Stimulated activated CD4-positive, alpha-beta T cell treated with anti-CD3 and anti-CD28 coated beads, Interleukin-15, amount 100 ng/mL, for 24 hours (primary cell): ENCODE results near the gene DLST.
A peak's percentile ranks its signal among the peaks of the same experiment; 100 is the strongest.

ENCODE experiments used
- DNase-seq: peaks from one replicate; pipeline ENCODE4 v3.0.0-alpha.2; 2020

The DLST gene

DNA sequence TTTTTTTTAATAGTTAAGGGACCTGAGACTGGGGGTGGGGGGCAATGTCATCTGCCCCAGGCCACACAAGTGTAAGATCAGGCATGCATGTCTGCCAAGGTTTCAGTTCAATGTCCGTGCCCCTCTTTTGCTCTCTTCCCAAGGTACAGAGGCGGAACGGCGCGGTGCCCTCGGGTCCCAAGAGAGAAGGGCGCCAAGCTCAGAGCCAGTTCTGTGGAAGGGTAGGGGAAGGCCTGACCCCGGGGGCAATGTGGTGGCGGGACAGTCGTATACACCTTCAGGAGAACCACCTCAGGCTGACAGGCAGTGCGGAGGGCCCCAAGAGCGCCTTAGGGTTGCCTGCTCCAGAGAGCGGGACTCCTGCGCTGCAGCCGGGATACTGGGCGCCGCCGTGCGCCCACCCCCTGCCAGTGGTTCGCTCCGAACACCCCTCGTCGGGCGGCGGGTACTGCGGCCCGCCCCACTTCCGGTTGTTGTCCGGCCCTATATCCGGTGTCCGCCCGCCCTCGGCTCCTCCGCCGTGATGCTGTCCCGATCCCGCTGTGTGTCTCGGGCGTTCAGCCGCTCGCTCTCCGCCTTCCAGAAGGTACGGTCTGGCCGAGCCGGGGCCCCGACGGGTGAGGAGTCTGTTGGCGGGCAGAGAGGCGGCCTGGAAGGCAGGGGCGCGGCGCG, at the start of gene DLST:
TSS of gene DLST (plus strand) at position 486 of the 672 bp plus-strand sequence. CDS start at position 524, 38 bp downstream.
- DNase-seq, result peak; percentile 92

DNA sequence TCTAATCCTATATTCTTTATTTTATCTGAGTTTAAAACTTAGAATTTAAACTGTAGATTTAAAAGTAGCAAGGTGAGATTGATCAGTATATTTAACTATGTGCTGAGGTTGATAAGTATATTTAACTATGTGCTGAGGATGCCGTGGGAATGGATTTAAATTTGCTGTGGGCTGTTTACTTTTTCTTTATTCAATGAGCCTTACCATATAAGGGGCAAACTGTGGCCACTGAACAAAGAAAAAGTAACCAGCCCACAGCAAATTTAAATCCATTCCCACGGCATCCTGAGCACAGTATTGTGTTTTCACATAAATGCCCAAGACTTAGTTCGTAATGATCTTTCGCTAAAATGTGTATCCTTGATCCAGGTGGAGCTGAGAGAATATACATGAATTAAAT, 48.9 kb upstream of the DLST start:
- no peak for DNase-seq

DNA sequence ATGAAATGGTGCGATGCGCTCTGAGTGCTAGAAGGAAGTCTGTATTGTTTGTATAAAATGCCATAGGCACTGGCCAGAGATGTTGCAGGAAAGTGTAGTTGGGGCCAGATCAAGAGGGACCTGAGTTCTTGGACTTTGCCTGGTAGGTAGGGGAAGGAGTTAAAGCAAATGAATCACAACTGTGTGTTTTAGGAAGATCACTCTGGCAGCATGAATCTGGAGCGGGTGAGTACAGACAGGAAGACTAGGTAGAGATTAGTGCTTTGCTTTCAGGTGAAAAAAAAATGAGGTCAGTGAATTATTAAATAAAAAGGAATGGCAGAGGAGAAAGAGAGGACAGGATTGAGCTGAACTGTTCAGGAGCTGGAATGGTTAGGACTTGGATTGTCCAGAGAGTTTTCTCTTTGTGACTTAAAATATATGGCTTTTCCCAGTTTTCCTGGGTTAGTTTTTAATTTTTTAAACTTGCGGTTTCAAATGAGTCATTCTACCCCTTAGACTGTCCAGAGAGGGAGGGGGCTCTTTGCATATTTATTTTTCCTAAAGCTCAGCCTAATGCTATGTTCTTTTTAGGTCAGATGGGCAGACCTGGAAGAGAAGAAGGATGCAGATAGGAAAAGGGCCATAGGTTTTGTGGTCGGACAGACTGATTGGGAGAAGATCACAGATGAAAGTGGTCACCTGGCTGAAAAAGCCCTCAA, 46.9 kb upstream of the DLST start:
- no peak for DNase-seq

DNA sequence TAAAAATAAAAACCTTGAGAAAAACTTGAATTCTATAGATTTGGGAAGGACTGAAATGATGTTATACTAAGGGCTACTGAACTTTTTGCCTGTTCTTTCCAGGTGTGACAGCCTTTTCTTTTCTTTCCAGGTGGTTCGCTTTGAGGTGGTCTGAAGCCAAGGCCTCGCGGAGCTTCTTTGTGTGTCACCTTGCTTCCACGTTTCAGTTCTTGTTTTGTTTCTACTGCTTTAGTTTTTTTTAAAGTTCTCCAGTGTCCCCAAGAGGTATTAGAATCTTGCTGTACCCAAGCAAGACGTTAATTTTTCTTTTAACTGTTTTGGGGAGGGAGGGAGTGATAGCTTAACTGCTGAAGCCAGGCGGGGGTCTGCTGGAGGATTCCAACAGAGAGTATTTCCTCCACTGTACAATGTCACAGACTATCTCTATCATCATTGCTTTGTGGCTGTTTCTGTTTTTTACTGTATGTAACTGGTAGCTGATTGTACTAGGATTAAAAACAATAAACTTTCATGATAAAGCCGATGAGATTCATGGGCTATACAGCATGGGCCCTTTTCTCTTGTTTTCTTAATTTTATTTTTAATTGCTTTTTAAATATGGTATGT, 46.0 kb upstream of the DLST start:
- no peak for DNase-seq

DNA sequence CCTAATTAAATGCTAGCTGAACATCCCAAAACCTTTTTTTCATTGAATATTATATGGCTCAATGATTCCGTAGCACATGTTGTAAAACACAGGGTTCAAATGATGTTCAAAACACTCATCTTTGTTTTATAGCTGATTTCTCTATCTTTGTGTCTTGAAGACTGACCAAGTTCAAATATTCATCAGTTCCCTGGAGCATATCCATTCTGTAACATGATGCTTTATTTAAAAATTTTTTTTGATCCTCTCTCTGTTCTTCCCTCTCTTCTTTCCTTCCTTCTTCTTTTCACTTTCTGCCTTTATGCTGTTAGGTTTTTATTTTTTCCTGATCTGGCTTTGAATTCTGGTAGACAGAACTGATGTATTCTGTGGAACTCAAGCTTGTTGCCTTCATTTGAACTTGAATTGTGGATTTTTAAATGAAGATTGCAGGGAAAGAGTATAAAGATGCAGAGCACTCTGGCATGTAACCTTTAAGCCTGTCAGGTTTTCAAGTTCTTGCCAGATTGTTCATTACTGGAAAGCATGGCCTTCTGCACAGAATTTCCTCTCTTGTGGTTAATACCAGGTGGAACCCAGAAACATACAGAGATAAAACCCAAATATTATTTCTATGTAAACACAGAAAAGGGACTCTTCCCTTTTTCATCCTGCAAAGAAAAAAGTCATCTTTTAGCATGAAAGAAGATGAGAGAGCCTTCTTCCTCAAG, 45.3 kb upstream of the DLST start:
- no peak for DNase-seq

DNA sequence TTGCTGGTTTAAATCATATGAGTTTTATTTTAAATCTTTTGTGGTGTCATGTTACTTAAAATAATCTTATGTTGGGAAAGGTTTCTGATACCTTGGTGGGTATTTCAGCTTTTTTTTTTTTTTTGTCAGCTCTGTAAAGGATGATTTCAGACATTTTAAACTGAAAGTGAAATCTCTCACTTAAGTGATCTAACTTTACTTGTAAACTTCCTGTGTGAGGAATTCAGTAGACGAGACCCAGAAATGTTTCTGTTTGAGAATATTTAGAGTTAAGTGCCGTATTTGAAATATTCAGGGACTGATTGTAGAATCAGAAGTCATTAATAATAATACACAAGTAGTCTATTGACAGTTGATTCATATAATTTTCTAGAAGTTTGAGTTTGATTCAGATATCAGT, 43.5 kb upstream of the DLST start:
- no peak for DNase-seq

DNA sequence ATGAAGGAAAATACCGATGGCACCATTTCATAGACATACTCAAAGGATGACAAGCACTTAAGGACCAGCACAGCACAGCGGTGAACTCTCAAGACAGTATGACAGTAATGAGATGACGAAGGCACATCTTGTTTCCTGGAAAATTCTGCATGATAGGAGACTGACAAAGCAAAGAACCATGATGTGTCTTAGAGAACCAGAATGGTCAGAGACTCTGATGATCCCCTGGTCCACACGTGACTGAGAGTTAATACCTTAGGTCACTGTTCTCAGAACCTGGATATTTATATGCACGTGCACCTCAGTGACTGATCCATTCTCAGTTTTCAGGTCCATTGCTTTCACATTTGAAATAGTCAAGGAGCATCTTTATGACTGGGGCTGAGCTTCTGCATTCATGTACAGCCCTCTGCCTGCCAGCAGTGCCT, 41.1 kb upstream of the DLST start:
- DNase-seq, result no peak

DNA sequence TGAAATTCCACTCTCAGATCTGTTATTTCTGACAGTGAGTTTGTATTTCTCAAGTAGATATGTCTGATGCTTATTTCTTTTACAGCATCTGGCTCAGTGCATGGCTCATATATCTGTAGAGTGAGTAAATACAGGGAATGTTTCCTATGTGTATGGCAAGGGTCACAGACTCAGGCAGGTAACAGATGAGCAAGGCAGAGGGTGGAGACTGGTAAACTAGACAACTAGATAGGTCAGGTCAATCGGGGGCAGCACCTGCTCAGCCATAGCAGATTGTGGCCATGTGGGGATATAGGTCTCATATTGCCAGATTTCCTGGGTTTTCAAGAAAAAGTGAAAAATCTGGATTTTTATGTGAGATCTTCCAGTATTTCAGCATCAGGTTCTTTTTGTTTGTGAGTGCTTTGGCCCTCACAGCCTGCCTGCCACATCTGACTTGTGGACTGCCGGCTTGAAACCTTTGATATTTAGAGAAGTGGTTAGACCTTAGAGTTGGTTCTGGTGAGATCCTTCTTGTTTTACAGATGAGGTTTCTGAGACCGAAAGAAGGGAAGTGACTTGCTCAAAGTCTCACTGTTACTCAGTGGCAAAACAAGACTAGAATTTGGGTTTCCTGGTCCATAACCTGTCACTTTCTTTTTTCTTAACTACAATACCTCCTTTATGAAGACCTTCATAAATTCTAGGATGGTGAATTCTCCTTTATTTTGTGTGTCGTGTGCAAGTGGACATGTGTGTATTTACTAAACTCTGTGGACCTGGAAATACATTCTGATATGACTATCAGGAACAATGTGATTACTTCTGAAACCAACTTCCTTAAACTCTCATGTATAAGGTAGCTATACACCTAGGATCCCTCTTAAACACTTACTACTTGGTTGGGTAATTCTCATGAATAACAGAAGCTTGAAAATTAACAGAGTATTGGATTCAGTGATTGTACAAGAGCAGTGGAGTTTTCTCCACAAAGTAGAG, 40.2 kb upstream of the DLST start:
- DNase-seq, result peak; percentile 33

DNA sequence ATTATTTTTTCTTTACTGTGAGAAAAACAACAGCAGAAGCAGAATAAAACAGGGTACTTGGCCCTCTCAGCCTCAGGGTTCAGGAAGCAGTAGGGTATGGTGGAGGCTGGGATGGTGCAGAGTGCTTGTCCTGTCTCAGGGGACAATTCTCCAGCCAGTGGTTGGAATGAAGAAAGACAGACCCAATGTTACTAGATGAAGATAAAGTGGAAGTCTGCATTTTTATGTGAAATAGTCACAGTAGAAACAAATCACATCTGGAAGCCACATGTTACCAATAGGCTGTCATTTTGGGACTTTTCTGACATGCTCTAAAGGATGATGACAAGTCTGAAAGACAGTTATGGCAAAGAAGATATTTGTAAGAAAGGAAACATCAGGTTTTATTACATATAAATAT, 38.1 kb upstream of the DLST start:
- DNase-seq, result no peak

DNA sequence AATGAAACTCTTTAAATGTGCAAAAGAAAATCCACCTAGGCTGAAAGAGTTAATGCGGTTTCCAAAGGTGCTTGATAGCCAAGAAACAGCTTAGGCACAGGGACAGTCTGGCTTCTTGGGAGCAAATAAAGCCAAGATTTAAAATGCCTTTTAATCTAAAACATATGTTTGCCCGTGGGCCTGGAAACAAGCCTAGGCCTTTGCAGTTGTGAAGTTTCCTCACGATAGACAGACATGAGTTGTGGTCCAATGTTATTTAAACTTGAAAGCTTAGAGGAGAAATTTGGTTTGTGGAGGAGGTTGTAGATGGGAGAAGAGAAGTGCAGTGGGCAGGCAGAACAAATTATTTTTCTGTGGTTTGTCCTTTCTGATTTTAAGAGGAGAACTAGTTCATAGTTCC, 35.5 kb upstream of the DLST start:
- DNase-seq, result no peak

DNA sequence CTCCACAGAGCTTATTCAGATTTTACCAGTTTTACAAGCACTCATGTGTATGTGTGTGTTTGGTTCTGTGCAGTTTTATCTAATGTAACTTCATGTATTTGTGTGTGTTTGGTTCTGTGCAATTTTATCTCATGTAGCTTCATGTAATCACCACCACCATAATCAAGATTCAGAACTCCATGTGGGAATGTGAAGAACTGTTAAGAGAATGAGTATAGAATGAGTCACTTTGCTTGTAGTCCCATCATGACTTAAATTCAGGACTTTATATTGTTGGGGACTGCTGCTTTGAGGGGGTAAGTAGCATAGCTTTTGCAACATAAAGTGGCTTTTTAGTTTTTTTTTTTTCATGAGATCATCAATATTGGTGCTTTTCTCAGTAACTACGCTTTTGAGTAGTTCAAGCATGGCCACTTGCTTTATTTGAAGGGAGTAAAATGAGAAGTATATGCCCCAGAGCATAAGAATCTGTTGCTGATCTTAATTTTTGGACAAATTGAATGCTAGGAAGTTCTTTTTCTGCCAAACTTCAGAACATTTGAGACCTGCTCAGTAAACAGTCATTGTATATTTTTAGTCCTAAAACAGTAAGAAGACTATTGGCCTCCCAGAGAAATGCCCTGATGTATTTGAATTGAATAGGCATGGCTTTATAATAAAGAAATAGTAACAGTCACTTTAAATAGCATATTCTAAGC, 34.6 kb upstream of the DLST start:
- DNase-seq, result no peak

DNA sequence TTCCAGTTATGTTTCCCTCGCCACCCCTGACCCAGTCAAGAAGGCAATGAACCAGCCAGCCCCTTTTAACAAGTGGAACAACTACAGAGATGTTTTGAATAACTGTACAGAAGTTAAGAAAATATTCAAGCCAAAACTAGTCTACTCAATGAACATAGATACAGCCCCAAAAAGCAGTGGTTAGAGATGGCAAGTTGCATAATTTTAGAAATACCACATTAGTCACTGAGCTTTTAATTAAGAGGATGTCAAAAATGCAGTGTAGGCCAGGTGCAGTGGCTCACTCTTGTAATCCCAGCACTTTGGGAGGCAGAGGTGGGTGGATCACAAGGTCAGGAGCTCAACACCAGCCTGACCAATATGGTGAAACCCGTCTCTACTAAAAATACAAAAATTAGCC, 32.9 kb upstream of the DLST start:
- no peak for DNase-seq

DNA sequence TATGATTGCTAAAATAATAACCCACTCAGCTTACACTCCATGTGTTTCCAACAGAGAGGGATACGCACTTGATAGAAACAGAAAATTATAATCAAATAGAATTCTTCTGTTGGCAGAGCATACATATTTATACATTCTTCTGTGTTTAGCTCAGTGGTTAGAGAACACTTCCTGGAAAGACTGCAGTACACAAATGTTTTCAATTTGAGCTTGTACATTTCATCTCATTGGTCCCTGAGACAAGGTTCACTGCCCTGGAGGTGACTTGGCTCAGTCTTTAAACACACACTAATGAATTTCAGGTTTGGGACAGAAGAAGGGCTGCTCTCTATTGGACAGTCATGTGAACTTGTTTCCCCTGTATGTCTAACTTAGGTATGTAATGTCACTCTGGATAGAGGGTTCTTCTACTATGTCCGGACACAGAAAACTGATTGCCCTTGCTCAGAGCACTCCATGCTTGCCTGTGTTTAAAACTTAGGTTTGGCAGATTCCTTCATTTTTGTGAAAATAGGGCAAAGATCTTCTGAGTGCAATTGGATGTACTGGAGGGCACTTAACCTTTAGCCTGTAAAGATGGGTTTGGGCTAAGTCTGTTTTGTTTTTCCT, 28.7 kb upstream of the DLST start:
- no peak for DNase-seq

DNA sequence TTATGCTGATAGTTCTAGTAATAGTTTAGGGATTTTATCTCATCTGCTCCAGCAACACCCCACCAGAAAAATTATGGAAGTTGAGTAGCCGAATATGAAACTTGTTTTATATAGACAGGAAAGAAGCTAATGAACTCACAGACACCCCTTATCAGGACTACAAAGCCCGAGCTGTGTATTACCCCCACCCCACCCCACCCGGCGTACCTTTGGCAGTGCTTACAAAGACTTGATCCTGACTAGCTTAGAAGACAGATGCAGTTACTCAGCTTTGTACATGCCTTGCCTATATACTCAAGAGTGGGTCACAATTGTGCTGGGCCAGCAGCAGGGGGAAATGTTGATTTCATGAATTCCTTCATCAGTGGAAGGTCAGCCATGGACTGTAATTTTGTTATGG, 28.1 kb upstream of the DLST start:
- no peak for DNase-seq

DNA sequence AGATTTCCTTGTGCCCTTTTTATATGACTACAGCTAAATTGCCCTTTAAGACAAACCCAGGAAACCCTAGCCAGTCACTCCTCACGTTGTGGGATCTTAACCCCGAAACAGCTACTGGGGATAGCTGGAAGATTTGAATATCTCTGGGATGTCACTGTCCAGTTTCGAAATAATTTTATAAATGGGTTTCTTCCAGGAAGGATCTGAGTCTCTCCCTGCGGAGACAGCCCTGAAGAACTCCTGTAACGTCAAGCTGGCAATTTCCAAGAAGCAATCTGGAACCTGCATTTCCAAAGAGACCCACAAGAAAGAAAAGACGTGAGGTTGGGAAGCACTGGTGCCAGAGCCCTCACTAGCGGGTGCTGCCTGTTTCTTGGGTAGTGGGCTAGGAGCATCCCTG, 26.7 kb upstream of the DLST start:
- DNase-seq, result no peak

DNA sequence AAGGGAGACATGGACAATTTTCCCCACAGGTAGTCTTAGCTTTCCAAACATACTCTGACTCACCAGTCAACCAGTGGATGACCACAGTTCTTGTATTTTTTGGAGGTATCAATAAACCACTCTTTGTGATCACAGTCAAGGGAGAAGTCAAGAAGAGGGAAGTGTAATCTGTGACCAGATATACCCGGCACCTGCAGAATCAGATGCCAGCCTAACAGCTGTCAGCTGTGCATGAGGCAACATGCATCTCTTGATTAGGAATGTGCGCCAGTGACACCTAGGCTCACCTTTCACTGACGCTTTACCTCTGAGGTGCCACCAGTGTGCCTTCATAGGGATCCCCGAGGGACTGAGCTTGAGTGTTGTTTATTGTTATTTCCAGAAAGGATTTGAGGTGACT, 25.8 kb upstream of the DLST start:
- no peak for DNase-seq

DNA sequence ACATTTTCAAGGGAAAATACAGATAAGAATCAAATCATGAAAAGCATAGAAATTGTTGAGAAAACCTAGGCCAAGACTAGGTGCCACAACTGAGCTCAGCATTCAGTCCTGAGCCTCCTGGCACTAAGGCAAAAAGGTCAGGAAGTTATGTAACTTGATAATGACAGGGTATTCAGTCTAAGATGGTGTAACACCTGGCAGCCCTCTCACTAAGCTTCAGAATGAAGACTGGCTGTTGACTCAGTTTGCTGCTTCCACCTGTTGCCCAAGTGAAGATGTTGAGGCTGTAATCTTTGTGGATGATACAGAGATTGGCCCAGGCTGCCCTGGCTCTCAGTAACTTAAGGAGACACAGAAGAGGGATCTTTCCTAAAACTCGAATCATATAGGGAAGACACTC, 25.4 kb upstream of the DLST start:
- DNase-seq, result no peak

DNA sequence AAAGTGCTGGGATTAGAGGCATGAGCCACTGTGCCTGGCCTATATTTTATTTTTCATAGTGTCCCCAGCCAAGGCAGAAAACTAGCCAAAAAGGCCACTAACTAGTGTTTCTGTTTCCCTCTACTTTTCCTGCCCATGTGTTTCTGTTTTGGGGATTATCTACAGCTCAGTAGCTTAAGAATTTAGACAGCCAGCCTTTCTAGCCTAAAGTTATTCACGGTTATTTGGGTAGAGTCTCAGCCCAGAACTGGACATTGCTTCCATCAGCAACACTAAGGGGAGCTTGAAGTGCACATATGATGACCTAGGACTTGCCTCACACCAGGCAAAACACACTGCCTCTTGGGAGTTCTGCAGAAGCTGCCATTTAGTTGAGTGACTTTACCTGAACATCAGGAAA, 23.7 kb upstream of the DLST start:
- no peak for DNase-seq

DNA sequence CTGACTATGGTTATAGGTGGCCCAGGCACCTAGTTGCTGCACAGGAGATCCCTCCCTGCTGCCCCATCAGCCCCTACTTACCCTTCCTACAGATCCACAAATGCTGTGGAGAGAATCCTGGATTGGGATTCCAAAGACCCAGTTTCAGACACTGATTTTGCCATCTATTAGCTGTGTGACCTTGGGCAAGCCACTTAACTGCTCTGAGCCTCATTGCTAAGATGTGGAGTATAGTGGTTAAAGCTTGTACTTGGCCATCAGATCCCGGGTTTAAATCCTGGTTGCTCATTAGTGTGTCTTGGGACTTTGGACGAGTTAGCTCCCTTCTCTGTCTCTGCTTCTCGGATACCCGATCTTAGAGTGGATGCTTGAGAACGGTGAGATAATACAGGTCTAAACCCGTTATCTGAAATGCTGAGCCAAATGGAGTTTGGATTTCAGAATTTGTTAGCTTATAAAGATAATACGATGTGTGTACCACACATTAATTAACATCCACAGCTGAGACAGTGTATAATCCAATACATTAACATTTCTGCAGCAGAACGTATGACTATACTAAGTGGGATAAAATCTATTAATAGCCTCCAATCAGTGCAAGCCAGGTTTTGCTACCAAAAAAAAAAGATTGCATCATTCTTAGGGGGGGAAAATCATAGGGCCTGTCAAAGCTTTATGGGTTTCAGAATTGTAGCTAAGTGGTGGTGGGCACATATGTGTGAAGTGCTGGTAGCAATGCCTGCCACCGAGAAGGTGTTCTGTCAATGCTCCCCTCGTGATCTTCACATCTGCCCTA, 21.8 kb upstream of the DLST start:
- DNase-seq, result no peak

DNA sequence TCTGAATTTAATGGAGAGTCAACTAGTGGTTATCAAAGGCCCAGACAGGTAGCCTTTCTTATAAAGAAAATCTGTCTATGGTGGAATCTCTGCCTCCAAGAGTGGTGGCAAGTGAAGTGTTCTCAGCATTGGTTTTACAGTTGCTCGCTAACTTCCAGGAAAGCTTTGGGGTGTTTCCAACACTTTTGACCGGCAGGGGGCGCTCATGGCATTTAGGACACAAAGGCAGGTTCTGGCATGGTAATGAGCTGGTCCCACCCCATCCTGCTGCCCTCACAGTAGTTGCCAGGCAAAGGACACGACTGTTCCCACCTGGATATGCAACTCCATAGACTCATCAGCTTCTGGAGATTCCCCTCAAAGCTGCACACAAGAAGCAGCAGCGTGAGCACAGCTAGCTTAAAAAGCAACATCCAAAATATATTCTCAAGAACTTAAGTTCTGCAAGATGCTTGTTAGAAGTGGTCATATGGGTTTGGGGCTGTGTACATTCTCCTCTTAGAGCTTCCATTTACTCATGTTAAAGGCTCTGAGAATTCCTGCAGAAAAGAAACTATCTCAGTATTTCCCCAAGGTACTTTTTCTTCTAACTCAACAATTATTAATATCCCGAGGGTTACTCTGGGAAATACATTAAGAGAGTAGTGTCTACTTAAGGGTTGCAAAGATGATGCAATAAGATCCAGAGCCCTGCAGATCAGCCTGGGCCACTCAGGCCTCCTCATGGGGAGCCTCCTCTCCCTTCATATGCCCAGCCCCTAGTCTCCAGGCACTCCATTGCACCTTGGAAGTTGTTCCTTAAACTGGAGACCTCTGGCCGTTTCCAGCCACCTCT, 20.6 kb upstream of the DLST start:
- peak; percentile 94 for DNase-seq
